Spleen (tissue), 7 donors: ENCODE results near the gene ACOXL.

Experiments
- POLR2A ChIP-seq, 3 donors: fragments of 450-650 bp; IDR thresholded peaks; one replicate each; pipeline ENCODE4 v1.5.1; 2017; ENCODE audit warnings: antibody characterized with exemption in 3 of 3, mild to moderate bottlenecking in 1 of 3
- TF ChIP-seq, protein P1 (sequence below), 11 experiments: fragments of 200-600 bp in 7 of 11; fragments of 450-650 bp in 4 of 11; sonication (generic) in 4 of 11; IDR thresholded peaks in 8 of 11; conservative IDR thresholded peaks in 3 of 11; 1 replicate in 7 of 11; 2 replicates in 4 of 11; pipeline versions ENCODE4 v1.4.0 to v1.8.0; 2016 to 2021; ENCODE audit warnings: antibody characterized with exemption in 11 of 11, inconsistent platforms in 4 of 11, mild to moderate bottlenecking in 1 of 11
- donor health status: DM: no; HTN: no; CAD: no; lungs with moderate emphysema.
- donor health status: DM: no; HTN: no; CAD: no.
- donor health status: DM: no; HTN: no; CAD: no.

- TF ChIP-seq, protein P1, sequence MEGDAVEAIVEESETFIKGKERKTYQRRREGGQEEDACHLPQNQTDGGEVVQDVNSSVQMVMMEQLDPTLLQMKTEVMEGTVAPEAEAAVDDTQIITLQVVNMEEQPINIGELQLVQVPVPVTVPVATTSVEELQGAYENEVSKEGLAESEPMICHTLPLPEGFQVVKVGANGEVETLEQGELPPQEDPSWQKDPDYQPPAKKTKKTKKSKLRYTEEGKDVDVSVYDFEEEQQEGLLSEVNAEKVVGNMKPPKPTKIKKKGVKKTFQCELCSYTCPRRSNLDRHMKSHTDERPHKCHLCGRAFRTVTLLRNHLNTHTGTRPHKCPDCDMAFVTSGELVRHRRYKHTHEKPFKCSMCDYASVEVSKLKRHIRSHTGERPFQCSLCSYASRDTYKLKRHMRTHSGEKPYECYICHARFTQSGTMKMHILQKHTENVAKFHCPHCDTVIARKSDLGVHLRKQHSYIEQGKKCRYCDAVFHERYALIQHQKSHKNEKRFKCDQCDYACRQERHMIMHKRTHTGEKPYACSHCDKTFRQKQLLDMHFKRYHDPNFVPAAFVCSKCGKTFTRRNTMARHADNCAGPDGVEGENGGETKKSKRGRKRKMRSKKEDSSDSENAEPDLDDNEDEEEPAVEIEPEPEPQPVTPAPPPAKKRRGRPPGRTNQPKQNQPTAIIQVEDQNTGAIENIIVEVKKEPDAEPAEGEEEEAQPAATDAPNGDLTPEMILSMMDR (IDR thresholded peaks at IDR 0.05 in 8 of 11, conservative IDR thresholded peaks at IDR 0.05 in 3 of 11) = no peak
- no peak for TF ChIP-seq POLR2A (IDR thresholded peaks at IDR 0.05)
Measured at GRCh38 chr2:110682872-110683271, 49.5 kb upstream of the ACOXL start.
